ENCODE measurements around the gene ARID1B.

- TF ChIP-seq CTCF (IDR thresholded peaks at IDR 0.05 in 8 of 11, conservative IDR thresholded peaks at IDR 0.05 in 3 of 11) (no peak), POLR2A (IDR thresholded peaks at IDR 0.05) (no peak), POLR2AphosphoS5 (IDR thresholded peaks at IDR 0.05) (no peak)
Observed at GRCh38 chr6:157169226-157169625, 392.0 kb downstream of the ARID1B start.
